HepG2 (cell line): ENCODE measurements around the gene KLHL17. TPM values are rescaled to one million over a fixed set of nuclear protein-coding genes. Genes with fewer than 3 reads are reported as not detected.
A peak's percentile ranks its signal among the peaks of the same experiment; 100 is the strongest.

ENCODE experiments used
- ELK4 ChIP-seq: sonication (generic); formaldehyde crosslinking; IDR thresholded peaks from 2 replicates; pipeline ENCODE4 v1.9.0; 2021; ENCODE audit warnings: missing genetic modification reagents, borderline replicate concordance
- IRF9 ChIP-seq: sonication (generic); formaldehyde crosslinking; IDR thresholded peaks from 2 replicates; pipeline ENCODE4 v1.8.0; 2022; ENCODE audit warnings: missing genetic modification reagents, mild to moderate bottlenecking, borderline replicate concordance
- PRMT3 ChIP-seq: sonication (generic); formaldehyde crosslinking; IDR thresholded peaks from 2 replicates; pipeline ENCODE4 v1.8.1; 2022; ENCODE audit warnings: low read depth, mild to moderate bottlenecking, moderate library complexity, missing genetic modification reagents, borderline replicate concordance
- ZFYVE20 ChIP-seq: sonication (generic); formaldehyde crosslinking; IDR thresholded peaks from 2 replicates; pipeline ENCODE4 v1.8.0; 2023; ENCODE audit warnings: low read depth, mild to moderate bottlenecking, moderate library complexity, missing genetic modification reagents, borderline replicate concordance
- ZNF318 ChIP-seq: sonication (generic); formaldehyde crosslinking; IDR thresholded peaks from 2 replicates; pipeline ENCODE4 v1.4.0; 2020; ENCODE audit warnings: mild to moderate bottlenecking, missing genetic modification reagents
- ZNF430 ChIP-seq: sonication (generic); formaldehyde crosslinking; IDR thresholded peaks from 2 replicates; pipeline ENCODE4 v1.9.0; 2021; ENCODE audit warnings: mild to moderate bottlenecking, missing genetic modification reagents
- ZZZ3 ChIP-seq: sonication (generic); formaldehyde crosslinking; IDR thresholded peaks from 2 replicates; pipeline ENCODE4 v1.4.0; 2020; ENCODE audit warnings: missing genetic modification reagents, mild to moderate bottlenecking, borderline replicate concordance
- polyA plus RNA-seq, 8 experiments: library from polyadenylated mRNA; depleted of rRNA in 3 of 8; stranded (reverse) in 7 of 8; unstranded in 1 of 8; fragments of >200 nt; fragmentation: Illumina TruSeq in 4 of 8; extraction: Trizol in 4 of 8; gene quantifications; 2 replicates each; pipeline versions ENCODE4 v1.2.1 to v1.2.3, GENCODE V29; 2011 to 2016; ENCODE audit warnings: low read depth in 4 of 8, missing spikeins in 1 of 8, mixed read lengths in 1 of 8; ENCODE audit not compliant: insufficient read depth in 1 of 8
- total RNA-seq, 5 experiments: library from RNA; depleted of rRNA; stranded (reverse); fragments of >200 nt; fragmentation: Illumina TruSeq; extraction: Trizol; gene quantifications; 2 replicates each; pipeline ENCODE4 v1.2.3, GENCODE V29; 2016; ENCODE audit warnings: low read depth in 1 of 5
- TF ChIP-seq, protein P1 (sequence below): fragments of 450-650 bp; IDR thresholded peaks from 2 replicates; pipeline ENCODE4 v1.6.1; 2016
- TF ChIP-seq, protein P2 (sequence below): sonication (generic); formaldehyde crosslinking; conservative IDR thresholded peaks from 2 replicates; pipeline ENCODE4 v1.8.0; 2022; ENCODE audit warnings: missing genetic modification reagents
- TF ChIP-seq, protein P3 (sequence below): sonication (generic); formaldehyde crosslinking; IDR thresholded peaks from 2 replicates; pipeline ENCODE4 v1.4.0; 2020; ENCODE audit warnings: missing genetic modification reagents, low read depth, mild to moderate bottlenecking, borderline replicate concordance

The KLHL17 gene
- total and polyA plus RNA-seq, 2 of the 13 experiments (the other 11 are each of a cell fraction or from before 2014, with no cell fraction given) = 9.3 to 24.7 TPM

GRCh38 chr1:980602-981395 is 20.4 kb downstream of the KLHL17 start (continued):
- no peak for TF ChIP-seq ZNF318 (CRISPR knock-in tag)
- TF ChIP-seq ZNF430 (CRISPR knock-in tag) = 0 out of 2 replicates have a peak, but pooled peaks have one; percentile 48
- TF ChIP-seq ZFYVE20 (CRISPR knock-in tag) = no peak
- TF ChIP-seq PRMT3 (CRISPR knock-in tag) = no peak
- TF ChIP-seq, protein P1, sequence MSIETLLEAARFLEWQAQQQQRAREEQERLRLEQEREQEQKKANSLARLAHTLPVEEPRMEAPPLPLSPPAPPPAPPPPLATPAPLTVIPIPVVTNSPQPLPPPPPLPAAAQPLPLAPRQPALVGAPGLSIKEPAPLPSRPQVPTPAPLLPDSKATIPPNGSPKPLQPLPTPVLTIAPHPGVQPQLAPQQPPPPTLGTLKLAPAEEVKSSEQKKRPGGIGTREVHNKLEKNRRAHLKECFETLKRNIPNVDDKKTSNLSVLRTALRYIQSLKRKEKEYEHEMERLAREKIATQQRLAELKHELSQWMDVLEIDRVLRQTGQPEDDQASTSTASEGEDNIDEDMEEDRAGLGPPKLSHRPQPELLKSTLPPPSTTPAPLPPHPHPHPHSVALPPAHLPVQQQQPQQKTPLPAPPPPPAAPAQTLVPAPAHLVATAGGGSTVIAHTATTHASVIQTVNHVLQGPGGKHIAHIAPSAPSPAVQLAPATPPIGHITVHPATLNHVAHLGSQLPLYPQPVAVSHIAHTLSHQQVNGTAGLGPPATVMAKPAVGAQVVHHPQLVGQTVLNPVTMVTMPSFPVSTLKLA = no peak
- TF ChIP-seq, protein P2, sequence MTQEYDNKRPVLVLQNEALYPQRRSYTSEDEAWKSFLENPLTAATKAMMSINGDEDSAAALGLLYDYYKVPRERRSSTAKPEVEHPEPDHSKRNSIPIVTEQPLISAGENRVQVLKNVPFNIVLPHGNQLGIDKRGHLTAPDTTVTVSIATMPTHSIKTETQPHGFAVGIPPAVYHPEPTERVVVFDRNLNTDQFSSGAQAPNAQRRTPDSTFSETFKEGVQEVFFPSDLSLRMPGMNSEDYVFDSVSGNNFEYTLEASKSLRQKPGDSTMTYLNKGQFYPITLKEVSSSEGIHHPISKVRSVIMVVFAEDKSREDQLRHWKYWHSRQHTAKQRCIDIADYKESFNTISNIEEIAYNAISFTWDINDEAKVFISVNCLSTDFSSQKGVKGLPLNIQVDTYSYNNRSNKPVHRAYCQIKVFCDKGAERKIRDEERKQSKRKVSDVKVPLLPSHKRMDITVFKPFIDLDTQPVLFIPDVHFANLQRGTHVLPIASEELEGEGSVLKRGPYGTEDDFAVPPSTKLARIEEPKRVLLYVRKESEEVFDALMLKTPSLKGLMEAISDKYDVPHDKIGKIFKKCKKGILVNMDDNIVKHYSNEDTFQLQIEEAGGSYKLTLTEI (CRISPR knock-in tag) = no peak
- peak; percentile 38; the same call in 1 of the 2 replicates for TF ChIP-seq IRF9 (CRISPR knock-in tag)
- TF ChIP-seq ELK4 (CRISPR knock-in tag) = no peak
- peak; percentile 86; the same call in 1 of the 2 replicates for TF ChIP-seq ZZZ3 (CRISPR knock-in tag)
- TF ChIP-seq, protein P3, sequence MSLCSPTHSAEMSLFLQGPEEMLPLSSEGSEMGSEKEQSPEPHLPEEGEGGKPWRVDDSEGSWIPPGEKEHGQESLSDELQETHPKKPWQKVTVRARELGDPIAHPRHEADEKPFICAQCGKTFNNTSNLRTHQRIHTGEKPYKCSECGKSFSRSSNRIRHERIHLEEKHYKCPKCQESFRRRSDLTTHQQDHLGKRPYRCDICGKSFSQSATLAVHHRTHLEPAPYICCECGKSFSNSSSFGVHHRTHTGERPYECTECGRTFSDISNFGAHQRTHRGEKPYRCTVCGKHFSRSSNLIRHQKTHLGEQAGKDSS (CRISPR knock-in tag) = peak; percentile 70; the same call in 1 of the 2 replicates
